H9 (cell line): ENCODE data around the gene PAGR1. TPM values are rescaled to one million over a fixed set of nuclear protein-coding genes. Genes with fewer than 3 reads are reported as not detected.

Source experiments
- DNase-seq: peaks from one replicate; pipeline ENCODE4 v3.0.0-alpha.2; 2017
- H2AFZ ChIP-seq: one replicate; pipeline ENCODE4 v1.6.1; 2013; ENCODE audit warnings: mild to moderate bottlenecking, low read length, control low read depth, moderate library complexity
- H2AK5ac ChIP-seq: 2 replicates; pipeline ENCODE4 v1.6.1; 2013; ENCODE audit warnings: low read length, control low read depth, mixed read lengths; ENCODE audit not compliant: insufficient read length
- H2BK120ac ChIP-seq: one replicate; pipeline ENCODE4 v1.6.1; 2013; ENCODE audit warnings: low read depth, mild to moderate bottlenecking, low read length, control low read depth, inconsistent platforms; ENCODE audit not compliant: poor library complexity, severe bottlenecking
- H2BK12ac ChIP-seq: 2 replicates; pipeline ENCODE4 v1.6.1; 2013; ENCODE audit warnings: low read length, control low read depth, mixed read lengths, low read depth; ENCODE audit not compliant: insufficient read length
- H2BK15ac ChIP-seq: 2 replicates; pipeline ENCODE4 v1.6.1; 2013; ENCODE audit warnings: low read depth, low read length, control low read depth
- H2BK20ac ChIP-seq: one replicate; pipeline ENCODE4 v1.6.1; 2013; ENCODE audit warnings: low read depth, mild to moderate bottlenecking, low read length, control low read depth, inconsistent platforms; ENCODE audit not compliant: poor library complexity, severe bottlenecking
- H2BK5ac ChIP-seq: 2 replicates; pipeline ENCODE4 v1.6.1; 2013; ENCODE audit warnings: low read length, control low read depth, mixed read lengths; ENCODE audit not compliant: insufficient read length
- H3K14ac ChIP-seq: 2 replicates; pipeline ENCODE4 v1.6.1; 2013; ENCODE audit warnings: low read length, control low read depth; ENCODE audit not compliant: insufficient read depth
- H3K18ac ChIP-seq: 2 replicates; pipeline ENCODE4 v1.6.1; 2013; ENCODE audit warnings: low read depth, mild to moderate bottlenecking, mixed read lengths, low read length, control low read depth; ENCODE audit not compliant: insufficient read length
- H3K23ac ChIP-seq: 2 replicates; pipeline ENCODE4 v1.6.1; 2013; ENCODE audit warnings: low read length, control low read depth, mixed read lengths, low read depth; ENCODE audit not compliant: insufficient read length
- H3K23me2 ChIP-seq: 2 replicates; pipeline ENCODE4 v1.6.1; 2013; ENCODE audit warnings: low read depth, mild to moderate bottlenecking, mixed read lengths, low read length, control low read depth; ENCODE audit not compliant: insufficient read length, poor library complexity, severe bottlenecking
- H3K27ac ChIP-seq: 2 replicates; pipeline ENCODE4 v1.5.1; 2013; ENCODE audit warnings: low read length, control low read depth, mixed read lengths, low read depth; ENCODE audit not compliant: insufficient read length
- H3K27me3 ChIP-seq: 2 replicates; pipeline ENCODE4 v1.6.1; 2013; ENCODE audit warnings: low read length, control low read depth, inconsistent platforms; ENCODE audit not compliant: insufficient read depth
- H3K4ac ChIP-seq: 2 replicates; pipeline ENCODE4 v1.6.1; 2013; ENCODE audit warnings: low read depth, mild to moderate bottlenecking, control low read depth, inconsistent platforms, low read length, moderate library complexity
- H3K4me1 ChIP-seq: 2 replicates; pipeline ENCODE4 v1.6.1; 2013; ENCODE audit warnings: low read length, control low read depth, inconsistent platforms; ENCODE audit not compliant: insufficient read depth
- H3K4me2 ChIP-seq: 2 replicates; pipeline ENCODE4 v1.6.1; 2013; ENCODE audit warnings: low read length, control low read depth, mixed read lengths; ENCODE audit not compliant: insufficient read length, insufficient read depth
- H3K56ac ChIP-seq: 2 replicates; pipeline ENCODE4 v1.6.1; 2013; ENCODE audit warnings: low read depth, mild to moderate bottlenecking, mixed read lengths, low read length, control low read depth; ENCODE audit not compliant: insufficient read length
- H3K79me1 ChIP-seq: 2 replicates; pipeline ENCODE4 v1.6.1; 2013; ENCODE audit warnings: low read depth, mild to moderate bottlenecking, moderate library complexity, low read length, control low read depth, inconsistent platforms; ENCODE audit not compliant: insufficient read depth, poor library complexity, severe bottlenecking
- H3K79me2 ChIP-seq: 2 replicates; pipeline ENCODE4 v1.6.1; 2013; ENCODE audit warnings: low read length, control low read depth, inconsistent platforms; ENCODE audit not compliant: insufficient read depth
- H3K9ac ChIP-seq: 2 replicates; pipeline ENCODE4 v1.6.1; 2013; ENCODE audit warnings: low read length, control low read depth, mixed read lengths; ENCODE audit not compliant: insufficient read length; ENCODE audit errors: extremely low read depth
- H3K9me3 ChIP-seq: one replicate; pipeline ENCODE4 v1.6.1; 2013; ENCODE audit warnings: low read depth, low read length, inconsistent platforms; ENCODE audit not compliant: control insufficient read depth
- H3T11ph ChIP-seq: one replicate; pipeline ENCODE4 v1.6.1; 2013; ENCODE audit warnings: mild to moderate bottlenecking, low read length, control low read depth, inconsistent platforms
- H4K20me1 ChIP-seq: one replicate; pipeline ENCODE4 v1.6.1; 2013; ENCODE audit not compliant: control insufficient read depth, insufficient read length, insufficient read depth
- H4K5ac ChIP-seq: 2 replicates; pipeline ENCODE4 v1.6.1; 2013; ENCODE audit warnings: low read depth, mild to moderate bottlenecking, mixed read lengths, low read length, control low read depth; ENCODE audit not compliant: insufficient read length
- H4K8ac ChIP-seq: replicated peaks from 2 replicates; pipeline ENCODE4 v1.6.1; 2013; ENCODE audit warnings: low read length, control low read depth, mixed read lengths, low read depth; ENCODE audit not compliant: insufficient read length
- H4K91ac ChIP-seq: 2 replicates; pipeline ENCODE4 v1.6.1; 2013; ENCODE audit warnings: low read depth, mild to moderate bottlenecking, moderate library complexity, mixed read lengths, low read length, control low read depth; ENCODE audit not compliant: insufficient read length
- H3K27ac Mint-ChIP-seq, 3 experiments: 2 replicates in 2 of 3; 3 replicates in 1 of 3; pipeline ENCODE4 v1.8.0; 2020 to 2021; ENCODE audit warnings: mixed read lengths in 3 of 3, mild to moderate bottlenecking in 1 of 3, moderate library complexity in 1 of 3
- H3K27me3 Mint-ChIP-seq: 2 replicates; pipeline ENCODE4 v1.8.0; 2021; ENCODE audit warnings: low read depth, mild to moderate bottlenecking, moderate library complexity, mixed read lengths
- H3K36me3 Mint-ChIP-seq, 3 experiments: 2 replicates in 2 of 3; 3 replicates in 1 of 3; pipeline ENCODE4 v1.8.0; 2020 to 2021; ENCODE audit warnings: low read depth in 3 of 3, mixed read lengths in 3 of 3; ENCODE audit not compliant: insufficient read depth in 1 of 3
- H3K4me1 Mint-ChIP-seq, 2 experiments: 2 replicates each; pipeline ENCODE4 v1.8.0; 2020; ENCODE audit warnings: mixed read lengths in 2 of 2
- H3K4me3 Mint-ChIP-seq, 2 experiments: 2 replicates in 1 of 2; 3 replicates in 1 of 2; pipeline ENCODE4 v1.8.0; 2020 to 2021; ENCODE audit warnings: mild to moderate bottlenecking in 2 of 2, mixed read lengths in 2 of 2, moderate library complexity in 1 of 2
- H3K9me3 Mint-ChIP-seq, 2 experiments: 2 replicates in 1 of 2; 3 replicates in 1 of 2; pipeline ENCODE4 v1.8.0; 2020; ENCODE audit warnings: mild to moderate bottlenecking in 2 of 2, mixed read lengths in 2 of 2, moderate library complexity in 1 of 2
- WGBS: extraction: QIAGEN DNeasy Blood & Tissue Kit; methylation state at CpG from one replicate; pipeline ENCODE4 v1.1.7; 2013; ENCODE audit warnings: missing lambda C conversion rate, low lambda C conversion rate, mixed read lengths; ENCODE audit not compliant: insufficient read length; ENCODE audit errors: extremely low coverage; 5-methylcytosine and 5-hydroxymethylcytosine counted together
- total RNA-seq: library from RNA; stranded (reverse); gene quantifications from 2 replicates; pipeline ENCODE4 v1.2.1, GENCODE V29; 2021
- TF ChIP-seq, protein P1 (sequence below): fragments of 200-600 bp; sonication (generic); conservative IDR thresholded peaks from 3 replicates; pipeline ENCODE4 v1.8.0; 2021; ENCODE audit warnings: antibody characterized with exemption, mild to moderate bottlenecking

The PAGR1 gene
- total RNA-seq, 1 experiment from 2014 or later, result 65.3 TPM

- Histone ChIP-seq H3K4me1 (no peaks in the 10 kb centered on the region), H4K5ac (no peak overlapping the region), H3K27ac (no peak overlapping the region), H2BK15ac (no peak overlapping the region), H3K4ac (no peak overlapping the region), H3K79me1 (no peaks in the 10 kb centered on the region), H2BK20ac (no peak overlapping the region), H4K91ac (no peak overlapping the region), H2AK5ac (no peak overlapping the region), H2BK12ac (no peak overlapping the region), H4K8ac (no peak overlapping the region), H3K9ac (no peak overlapping the region), H2AFZ (no peak overlapping the region), H3K79me2 (no peaks in the 10 kb centered on the region), H3K14ac (no peak overlapping the region), H2BK120ac (no peak overlapping the region), H3K56ac (no peak overlapping the region), H4K20me1 (no peaks in the 10 kb centered on the region), H2BK5ac (no peak overlapping the region), H3K9me3 (no peaks in the 10 kb centered on the region), H3K4me2 (no peak overlapping the region), H3K18ac (no peak overlapping the region), H3K23ac (no peak overlapping the region), H3K23me2 (no peaks in the 10 kb centered on the region), H3T11ph (no peak overlapping the region), H3K27me3 (no peaks in the 10 kb centered on the region)
- WGBS, result no CpG with 5 or more reads among the region's 6 CpGs
- Mint-ChIP-seq H3K4me1 (no peaks in the 10 kb centered on the region), H3K9me3 (no peaks in the 10 kb centered on the region), H3K27me3 (no peaks in the 10 kb centered on the region), H3K36me3 (no peaks in the 10 kb centered on the region), H3K27ac (no peak overlapping the region), H3K4me3 (no peak overlapping the region)
- TF ChIP-seq, protein P1, sequence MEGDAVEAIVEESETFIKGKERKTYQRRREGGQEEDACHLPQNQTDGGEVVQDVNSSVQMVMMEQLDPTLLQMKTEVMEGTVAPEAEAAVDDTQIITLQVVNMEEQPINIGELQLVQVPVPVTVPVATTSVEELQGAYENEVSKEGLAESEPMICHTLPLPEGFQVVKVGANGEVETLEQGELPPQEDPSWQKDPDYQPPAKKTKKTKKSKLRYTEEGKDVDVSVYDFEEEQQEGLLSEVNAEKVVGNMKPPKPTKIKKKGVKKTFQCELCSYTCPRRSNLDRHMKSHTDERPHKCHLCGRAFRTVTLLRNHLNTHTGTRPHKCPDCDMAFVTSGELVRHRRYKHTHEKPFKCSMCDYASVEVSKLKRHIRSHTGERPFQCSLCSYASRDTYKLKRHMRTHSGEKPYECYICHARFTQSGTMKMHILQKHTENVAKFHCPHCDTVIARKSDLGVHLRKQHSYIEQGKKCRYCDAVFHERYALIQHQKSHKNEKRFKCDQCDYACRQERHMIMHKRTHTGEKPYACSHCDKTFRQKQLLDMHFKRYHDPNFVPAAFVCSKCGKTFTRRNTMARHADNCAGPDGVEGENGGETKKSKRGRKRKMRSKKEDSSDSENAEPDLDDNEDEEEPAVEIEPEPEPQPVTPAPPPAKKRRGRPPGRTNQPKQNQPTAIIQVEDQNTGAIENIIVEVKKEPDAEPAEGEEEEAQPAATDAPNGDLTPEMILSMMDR, result no peak
- no peak for DNase-seq
Observed at GRCh38 chr16:29839822-29840221, 23.9 kb downstream of the PAGR1 start.
